Suprapubic skin (tissue), 3 donors: ENCODE results near the gene KRTAP1-4.
"Not testable (repeated sequence)": the region's sequence is repeated elsewhere in the genome, so short reads cannot be mapped to it uniquely, and the experiment has no call there.

ENCODE experiments used
- CTCF ChIP-seq, 2 donors: fragments of 200-600 bp in 1 of 2; fragments of 450-650 bp in 1 of 2; sonication (generic) in 1 of 2; IDR thresholded peaks; one replicate each; pipeline ENCODE4 v1.5.1; 2016 to 2019; ENCODE audit warnings: antibody characterized with exemption in 2 of 2, mild to moderate bottlenecking in 1 of 2, moderate library complexity in 1 of 2
- POLR2A ChIP-seq, 2 donors: fragments of 450-650 bp; IDR thresholded peaks; one replicate each; pipeline ENCODE4 v1.6.1; 2017; ENCODE audit warnings: antibody characterized with exemption in 2 of 2, mild to moderate bottlenecking in 2 of 2, moderate library complexity in 2 of 2

DNA sequence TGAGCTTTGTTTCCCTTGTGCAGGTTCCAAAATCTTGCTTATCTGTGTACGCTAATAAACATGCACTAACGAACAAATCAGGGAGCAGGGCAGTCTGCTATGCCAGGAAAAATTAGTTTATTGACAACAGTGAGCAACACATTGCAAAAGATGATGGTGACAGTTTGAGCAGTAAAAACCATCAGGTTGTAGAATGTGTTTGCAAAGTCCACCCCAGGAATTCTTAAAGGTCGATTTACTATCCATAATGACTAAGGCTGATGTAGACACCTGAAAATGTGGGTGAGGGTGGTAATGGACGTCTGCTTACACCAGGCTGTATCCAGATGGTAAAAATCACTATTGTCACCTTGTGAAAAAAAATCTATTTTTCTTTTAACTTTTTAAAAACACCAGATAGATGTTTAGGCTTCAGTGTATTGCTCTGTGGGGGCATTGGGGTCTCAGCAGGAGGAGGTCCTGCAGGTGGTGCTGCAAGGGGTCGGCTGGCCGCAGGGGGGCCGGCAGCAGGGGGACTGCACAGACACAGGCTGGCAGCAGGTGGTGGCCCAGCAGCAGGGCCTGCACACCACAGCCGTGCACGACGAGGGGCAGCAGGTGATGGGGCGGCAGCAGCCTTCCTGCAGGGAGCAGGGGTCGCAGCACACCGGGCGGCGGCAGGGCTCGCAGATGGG is 35.2 kb upstream of the KRTAP1-4 start:
- not testable (repeated sequence) for TF ChIP-seq POLR2A, CTCF (IDR thresholded peaks at IDR 0.05)
